Measurements from ENCODE around the gene SUN1.

The SUN1 gene

GRCh38 chr7:891805-892204, 59.5 kb downstream of the SUN1 start:
- DNase-seq (ENCODE audit: low read depth in 2 of 2) = no peak

- DNase-seq (ENCODE audit: low read depth in 2 of 2) = no peak
These were observed 60.6 kb downstream of the SUN1 start for GRCh38 chr7:892648-893593.

- DNase-seq (ENCODE audit: low read depth in 2 of 2) = no peak
These were observed 61.4 kb downstream of the SUN1 start for GRCh38 chr7:893686-894085.

DNA sequence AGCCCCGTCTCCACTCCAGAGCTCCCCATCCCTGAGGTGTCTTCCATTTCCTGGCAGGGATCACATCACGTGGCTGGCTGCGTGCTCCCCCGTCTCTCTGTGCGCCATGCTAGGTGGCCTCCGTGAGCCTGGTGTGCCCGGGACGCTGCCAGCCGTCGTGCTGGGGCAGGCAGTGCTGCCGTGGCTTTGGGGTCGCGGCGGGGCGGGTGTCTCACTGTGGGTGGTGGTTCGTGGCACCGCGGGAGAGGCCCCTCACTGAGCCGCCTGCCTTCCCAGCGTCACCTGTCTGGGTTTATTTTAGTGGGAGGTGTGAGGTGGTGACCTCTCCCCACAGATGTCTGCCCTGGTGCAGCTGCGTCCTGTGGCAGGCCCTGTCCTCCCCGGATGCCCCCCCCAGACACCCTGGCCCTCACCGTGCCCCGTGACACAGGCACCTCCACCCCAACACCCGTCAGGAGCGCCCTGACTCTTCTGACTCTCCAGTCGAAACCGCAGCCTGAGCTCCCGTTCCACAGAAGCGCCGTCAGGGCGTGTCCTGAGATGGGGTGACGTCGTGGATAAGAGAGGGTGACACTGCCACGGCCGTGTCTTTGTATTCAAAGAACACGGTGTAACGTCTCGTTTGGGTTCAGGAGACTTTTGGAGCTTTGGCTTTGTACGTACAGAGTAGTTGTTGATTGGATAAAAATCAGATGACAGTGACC, 62.0 kb downstream of the SUN1 start:
- no peak for DNase-seq (ENCODE audit: low read depth in 2 of 2)

- DNase-seq (ENCODE audit: low read depth in 2 of 2) = no peak
These were observed 62.7 kb downstream of the SUN1 start for GRCh38 chr7:894927-895450.

DNA sequence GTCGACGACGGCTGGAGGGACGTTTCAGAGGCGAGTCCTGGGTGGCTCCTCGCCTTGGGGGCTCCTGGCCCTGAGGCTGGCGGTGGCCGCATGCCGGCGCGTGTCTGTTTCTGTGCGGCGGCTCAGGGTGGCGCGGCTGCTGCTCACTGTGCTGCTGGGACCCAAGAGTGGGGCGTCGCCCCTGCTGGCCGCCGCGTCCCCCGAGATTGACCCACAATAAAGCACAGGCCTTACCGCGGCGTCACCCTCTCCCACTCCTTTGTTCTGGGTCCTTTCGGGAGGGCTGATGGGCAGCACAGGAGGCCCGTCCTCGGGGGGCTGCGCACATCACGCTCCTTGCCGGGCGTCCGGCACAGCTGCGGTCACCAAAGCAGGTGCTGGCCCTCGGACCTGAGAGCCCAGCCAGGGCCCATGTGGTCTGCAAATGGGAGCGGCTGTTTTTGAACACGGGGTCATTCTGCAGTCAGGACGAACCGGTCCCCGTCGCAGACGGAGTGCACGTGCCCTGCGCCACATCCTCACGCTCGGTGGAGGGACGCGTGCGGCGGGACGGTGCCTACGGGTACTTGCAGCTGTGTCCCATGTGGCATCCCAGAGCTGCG, 63.3 kb downstream of the SUN1 start:
- no peak for DNase-seq (ENCODE audit: low read depth in 2 of 2)

DNA sequence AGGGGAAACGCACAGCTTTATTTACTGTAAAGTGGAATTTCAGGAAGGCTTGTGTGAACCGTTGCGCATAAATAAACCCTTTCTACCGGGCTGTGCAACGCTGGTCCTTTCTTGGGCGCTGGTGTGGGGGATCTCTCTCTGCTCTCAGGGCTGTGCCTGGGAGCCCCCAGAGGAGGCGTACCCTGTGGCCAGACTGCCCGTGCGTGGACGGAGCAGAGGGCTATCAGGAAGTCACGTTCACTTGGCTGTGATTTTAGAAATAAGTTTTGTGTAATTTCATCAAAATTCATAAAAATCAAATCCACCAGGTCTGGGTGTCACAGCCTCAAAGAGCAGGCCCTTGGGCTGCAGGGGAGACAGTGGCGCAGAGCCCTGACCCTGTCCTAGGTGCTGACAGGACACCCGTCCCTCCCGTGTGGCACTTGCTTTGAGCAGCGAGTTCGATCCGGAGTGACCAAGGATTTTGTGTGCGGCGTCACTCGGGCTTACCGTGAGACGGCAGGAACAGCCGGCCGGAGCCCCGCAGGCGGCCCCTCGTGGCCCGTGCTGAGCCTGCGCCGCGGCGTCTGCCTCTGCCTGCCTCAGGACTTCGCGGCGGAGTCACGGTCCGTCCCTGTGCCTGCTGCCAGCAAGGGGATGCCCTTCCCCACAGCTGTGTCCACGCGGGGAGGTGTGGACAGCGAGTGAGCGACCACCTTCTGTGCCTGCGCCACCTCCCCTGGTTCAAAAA, 64.2 kb downstream of the SUN1 start:
- DNase-seq (ENCODE audit: low read depth in 2 of 2) = no peak

GRCh38 chr7:897086-897485, 64.8 kb downstream of the SUN1 start:
- no peak for DNase-seq (ENCODE audit: low read depth in 2 of 2)

DNA sequence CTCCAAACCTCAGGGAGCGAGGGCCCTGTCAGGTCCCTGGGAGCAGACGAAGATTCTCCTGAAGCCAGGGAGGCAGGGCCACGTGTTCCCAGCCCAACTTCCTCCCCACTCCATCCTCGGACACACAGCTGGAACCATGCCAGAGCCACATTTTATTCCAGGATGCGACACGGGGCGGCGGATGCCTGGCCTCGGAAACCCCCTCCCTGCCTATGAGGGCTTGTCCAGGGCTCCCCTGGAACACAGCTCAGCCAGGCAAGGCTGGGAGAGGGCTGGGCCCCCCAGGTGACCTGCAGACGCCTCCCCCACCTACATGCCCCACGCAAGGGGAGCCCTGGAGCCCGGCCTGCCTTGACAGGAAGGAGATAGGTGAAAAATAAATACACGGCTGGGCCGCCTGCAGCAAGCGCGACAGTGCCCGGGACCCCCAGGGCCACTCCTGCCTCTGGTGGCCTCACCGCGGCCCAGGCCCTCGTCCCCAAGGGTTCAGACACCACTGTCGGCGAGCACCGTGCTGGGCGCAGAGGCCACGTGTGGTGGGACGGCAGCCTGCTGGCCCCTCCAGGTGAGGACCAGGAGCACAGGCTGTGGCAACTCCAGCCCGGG, 65.6 kb downstream of the SUN1 start:
- DNase-seq (ENCODE audit: low read depth in 2 of 2) = no peak

GRCh38 chr7:898460-898854, 66.2 kb downstream of the SUN1 start:
- no peak for DNase-seq (ENCODE audit: low read depth in 2 of 2)

- no peak for DNase-seq (ENCODE audit: low read depth in 2 of 2)
These were observed 66.8 kb downstream of the SUN1 start for GRCh38 chr7:898855-899681.

- no peak for DNase-seq (ENCODE audit: low read depth in 2 of 2)
These were observed 67.5 kb downstream of the SUN1 start for GRCh38 chr7:899806-900205.

DNA sequence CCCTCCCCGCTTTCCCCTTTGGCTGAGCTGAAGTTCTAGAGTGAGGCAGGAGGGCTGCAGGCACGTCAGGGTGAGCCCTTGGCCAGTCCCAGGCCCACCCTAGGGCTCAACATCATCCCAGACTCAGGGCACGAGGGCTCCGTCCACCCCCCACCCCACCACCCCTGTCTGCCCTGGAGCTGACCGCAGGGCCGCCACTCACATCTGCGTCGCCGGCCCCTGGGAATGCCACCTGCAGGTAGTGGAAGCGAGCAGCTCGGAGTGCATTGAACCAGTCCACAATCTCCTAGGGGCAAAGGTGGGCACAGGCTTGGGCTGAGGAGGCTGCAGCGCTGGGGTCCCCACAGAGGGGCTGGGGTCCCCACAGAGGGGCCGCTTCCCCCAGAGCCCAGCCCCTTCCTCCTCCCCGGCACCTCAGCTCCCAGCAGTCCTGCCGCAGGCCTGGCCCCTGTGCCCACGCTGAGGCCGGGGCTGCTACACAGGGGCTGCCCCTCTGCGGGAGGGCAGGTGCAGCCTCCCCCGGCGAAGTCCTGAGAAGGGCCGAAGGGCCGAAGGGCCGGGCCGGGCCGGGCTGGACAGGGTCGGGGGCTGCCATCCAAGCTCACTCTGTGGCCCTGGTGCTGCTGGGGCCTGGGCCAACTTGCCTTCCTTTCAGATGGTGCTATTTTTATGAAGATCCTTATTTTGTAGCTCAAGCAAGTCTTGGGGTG, 68.2 kb downstream of the SUN1 start:
- no peak for DNase-seq (ENCODE audit: low read depth in 2 of 2)

DNA sequence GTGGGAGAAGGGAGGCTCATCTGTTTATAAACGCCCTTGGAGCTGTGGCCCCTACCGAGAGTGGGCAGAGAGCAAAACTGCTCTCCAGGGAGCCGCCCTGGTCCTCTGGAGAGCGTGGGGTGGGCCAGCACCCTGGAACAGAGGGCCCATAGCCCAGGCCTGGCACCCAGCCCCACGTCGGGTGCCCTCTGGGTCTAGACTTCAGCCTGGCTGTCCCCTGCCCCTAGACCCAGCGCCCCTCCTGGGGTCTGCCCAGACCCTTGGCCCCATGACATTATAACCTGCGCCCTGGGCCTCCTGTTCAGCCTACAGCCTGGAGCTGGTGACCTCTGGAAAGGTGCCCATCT, 68.7 kb downstream of the SUN1 start:
- DNase-seq (ENCODE audit: low read depth in 2 of 2) = no peak

GRCh38 chr7:901388-902154, 69.3 kb downstream of the SUN1 start:
- peak; percentile 42 to 47 for DNase-seq (ENCODE audit: low read depth in 2 of 2)

GRCh38 chr7:902996-903395, 70.7 kb downstream of the SUN1 start:
- DNase-seq (ENCODE audit: low read depth in 2 of 2) = no peak

DNA sequence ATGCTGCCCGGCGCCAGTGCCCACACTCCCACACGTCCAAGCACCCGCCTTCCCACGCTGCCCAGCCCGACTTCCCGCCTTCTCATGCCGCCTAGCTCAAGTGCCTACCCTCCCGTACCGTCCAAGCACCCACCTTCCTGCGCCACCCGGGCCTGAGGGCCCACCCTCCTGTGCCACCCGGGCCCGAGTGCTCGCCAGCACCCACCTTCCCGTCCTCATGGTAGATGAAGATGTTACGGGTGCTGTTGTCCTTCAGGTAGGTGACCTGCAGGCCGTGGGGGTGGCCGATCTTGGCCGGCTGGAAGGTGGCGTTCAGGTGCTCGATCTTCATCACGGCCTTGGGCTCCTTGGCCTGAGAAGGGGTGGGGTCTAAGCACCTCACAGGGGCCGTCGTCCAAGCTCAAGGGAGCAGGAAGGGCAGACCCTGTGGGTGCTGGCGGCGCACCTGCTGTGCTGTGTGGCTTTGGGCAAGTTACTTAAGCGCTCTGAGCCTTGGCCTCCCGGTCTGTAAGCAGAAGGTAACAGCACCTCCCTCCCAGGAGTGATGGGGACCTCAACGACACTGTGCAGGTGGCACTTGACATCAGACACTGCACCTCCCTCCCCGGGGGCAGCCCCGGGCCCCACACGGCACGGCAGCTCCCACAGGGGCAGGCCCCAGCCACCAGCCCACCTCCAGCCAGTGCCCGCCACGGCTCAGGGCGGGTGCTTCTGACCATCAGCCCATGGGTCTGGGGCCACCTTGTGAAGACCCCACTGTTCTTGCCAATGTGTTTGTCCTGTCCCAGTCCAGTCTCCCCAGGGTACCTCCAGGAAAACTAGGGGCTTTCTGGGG, 71.9 kb downstream of the SUN1 start:
- no peak for DNase-seq (ENCODE audit: low read depth in 2 of 2)

- no peak for DNase-seq (ENCODE audit: low read depth in 2 of 2)
These were observed 72.6 kb downstream of the SUN1 start for GRCh38 chr7:904847-905246.

Data from fibroblast of skin of left biceps (primary cell).